Neural cell (in vitro differentiated cells): ENCODE results near the gene PAFAH1B1. TPM values are rescaled to one million over a fixed set of nuclear protein-coding genes. Genes with fewer than 3 reads are reported as not detected.

Experiments
- H2AFZ ChIP-seq: fragments of 200-600, 300-800 bp; sonication (generic), shearing (Covaris generic); 2 replicates; pipeline ENCODE4 v1.6.0; 2014; ENCODE audit warnings: low read depth, mild to moderate bottlenecking, antibody characterized with exemption, low read length, moderate library complexity
- H3F3A ChIP-seq: fragments of 200-600 bp; shearing (Covaris generic); 2 replicates; pipeline ENCODE4 v1.6.1; 2016; ENCODE audit warnings: mild to moderate bottlenecking, moderate library complexity, mixed read lengths, antibody characterized with exemption, low read length; ENCODE audit not compliant: insufficient read depth, poor library complexity, severe bottlenecking
- H3K27ac ChIP-seq: fragments of 200-600, 300-800 bp; sonication (generic), shearing (Covaris generic); 2 replicates; pipeline ENCODE4 v1.5.1; 2014; ENCODE audit warnings: mild to moderate bottlenecking, low read length, moderate library complexity
- H3K27me3 ChIP-seq: fragments of 300-800, 200-600 bp; sonication (generic), shearing (Covaris generic); 2 replicates; pipeline ENCODE4 v1.6.0; 2014; ENCODE audit warnings: mild to moderate bottlenecking, low read depth, low read length, moderate library complexity; ENCODE audit not compliant: insufficient read depth
- H3K36me3 ChIP-seq: fragments of 300-800, 200-600 bp; sonication (generic), shearing (Covaris generic); 2 replicates; pipeline ENCODE4 v1.5.1; 2014; ENCODE audit warnings: mild to moderate bottlenecking, antibody characterized with exemption, low read length, moderate library complexity; ENCODE audit not compliant: insufficient read depth
- H3K4me2 ChIP-seq: fragments of 300-800, 200-600 bp; sonication (generic), shearing (Covaris generic); 2 replicates; pipeline ENCODE4 v1.6.0; 2014; ENCODE audit warnings: mild to moderate bottlenecking, low read length
- H3K4me3 ChIP-seq: fragments of 300-800, 200-600 bp; sonication (generic), shearing (Covaris generic); 2 replicates; pipeline ENCODE4 v1.5.1; 2014; ENCODE audit warnings: mild to moderate bottlenecking, low read length, moderate library complexity
- H3K79me2 ChIP-seq: fragments of 200-600 bp; shearing (Covaris generic); replicated peaks from 2 replicates; pipeline ENCODE4 v1.6.0; 2014; ENCODE audit warnings: mild to moderate bottlenecking, low read length, moderate library complexity; ENCODE audit not compliant: insufficient read depth
- H3K9ac ChIP-seq: fragments of 300-800, 200-600 bp; sonication (generic), shearing (Covaris generic); 2 replicates; pipeline ENCODE4 v1.6.1; 2016; ENCODE audit warnings: mild to moderate bottlenecking, low read length, mixed read lengths
- H3K9me2 ChIP-seq: fragments of 200-600 bp; shearing (Covaris generic); 2 replicates; pipeline ENCODE4 v1.6.1; 2016; ENCODE audit warnings: mild to moderate bottlenecking, low read length, mixed read lengths; ENCODE audit not compliant: insufficient read depth
- H3K9me3 ChIP-seq: fragments of 200-600, 300-800 bp; sonication (generic), shearing (Covaris generic); 2 replicates; pipeline ENCODE4 v1.6.1; 2016; ENCODE audit warnings: mild to moderate bottlenecking, mixed run types, low read length, moderate library complexity, mixed read lengths
- H4K20me1 ChIP-seq: fragments of 200-600 bp; shearing (Covaris generic); 2 replicates; pipeline ENCODE4 v1.6.1; 2016; ENCODE audit warnings: mild to moderate bottlenecking, mixed run types; ENCODE audit not compliant: insufficient read depth
- CTCF ChIP-seq: fragments of 450-650 bp; IDR thresholded peaks from 2 replicates; pipeline ENCODE4 v1.5.1; 2014; ENCODE audit warnings: antibody characterized with exemption, mild to moderate bottlenecking, moderate library complexity; ENCODE audit not compliant: poor library complexity, severe bottlenecking
- EP300 ChIP-seq: fragments of 450-650 bp; conservative IDR thresholded peaks from 2 replicates; pipeline ENCODE4 v1.6.1; 2014; ENCODE audit warnings: antibody characterized with exemption, mild to moderate bottlenecking, moderate library complexity; ENCODE audit not compliant: poor library complexity, severe bottlenecking
- EZH2 ChIP-seq: fragments of 200-600, 300-800 bp; shearing (Covaris generic), sonication (generic); IDR thresholded peaks from 2 replicates; pipeline ENCODE4 v1.6.1; 2014; ENCODE audit warnings: antibody characterized with exemption, low read length, borderline replicate concordance, mild to moderate bottlenecking; ENCODE audit not compliant: insufficient read depth, poor library complexity, severe bottlenecking
- MXI1 ChIP-seq: fragments of 450-650 bp; conservative IDR thresholded peaks from 2 replicates; pipeline ENCODE4 v1.6.1; 2014; ENCODE audit warnings: antibody characterized with exemption, mild to moderate bottlenecking; ENCODE audit not compliant: poor library complexity, severe bottlenecking
- POLR2AphosphoS5 ChIP-seq: IDR thresholded peaks from 2 replicates; pipeline ENCODE4 v1.6.1; 2012
- RAD21 ChIP-seq: fragments of 450-650 bp; conservative IDR thresholded peaks from 2 replicates; pipeline ENCODE4 v1.6.1; 2014; ENCODE audit warnings: antibody characterized with exemption, mild to moderate bottlenecking, moderate library complexity
- REST ChIP-seq: IDR thresholded peaks from 2 replicates; pipeline ENCODE4 v1.6.1; 2012; ENCODE audit warnings: borderline replicate concordance
- SMC3 ChIP-seq: fragments of 450-650 bp; conservative IDR thresholded peaks from 2 replicates; pipeline ENCODE4 v1.6.1; 2014; ENCODE audit warnings: antibody characterized with exemption, mild to moderate bottlenecking, moderate library complexity; ENCODE audit not compliant: poor library complexity
- TAF1 ChIP-seq: IDR thresholded peaks from 2 replicates; pipeline ENCODE4 v1.6.1; 2012; ENCODE audit warnings: low read depth
- polyA plus RNA-seq: library from polyadenylated mRNA; depleted of rRNA; stranded (reverse); fragments of >200 nt; gene quantifications from 2 replicates; pipeline ENCODE4 v1.2.3, GENCODE V29; 2014

Gene PAFAH1B1
- polyA plus RNA-seq, 1 donor from 2014 or later, result 305 TPM

GRCh38 chr17:2694381-2695242, 101.2 kb downstream of the PAFAH1B1 start:
- TF ChIP-seq TAF1, result no peak
- no peak for TF ChIP-seq CTCF
- no peak for TF ChIP-seq RAD21
- no peak for TF ChIP-seq POLR2AphosphoS5
- no peak for TF ChIP-seq SMC3
- TF ChIP-seq MXI1, result no peak
- TF ChIP-seq EZH2, result no peak
- TF ChIP-seq EP300, result no peak
- no peak for TF ChIP-seq REST
- H4K20me1 ChIP-seq, result no peaks in the 10 kb centered on the region
- no peak overlapping the region for H3K4me2 ChIP-seq
- no peak overlapping the region for H3K4me3 ChIP-seq
- H3K27me3 ChIP-seq, result no peaks in the 10 kb centered on the region
- H3K36me3 ChIP-seq, result no peaks in the 10 kb centered on the region
- no peaks in the 10 kb centered on the region for H3F3A ChIP-seq
- no peak overlapping the region for H3K27ac ChIP-seq
- no peak overlapping the region for H3K9ac ChIP-seq
- H3K79me2 ChIP-seq, result no peaks in the 10 kb centered on the region
- H2AFZ ChIP-seq, result no peak overlapping the region
- H3K9me2 ChIP-seq, result no peaks in the 10 kb centered on the region
- H3K9me3 ChIP-seq, result no peaks in the 10 kb centered on the region

DNA sequence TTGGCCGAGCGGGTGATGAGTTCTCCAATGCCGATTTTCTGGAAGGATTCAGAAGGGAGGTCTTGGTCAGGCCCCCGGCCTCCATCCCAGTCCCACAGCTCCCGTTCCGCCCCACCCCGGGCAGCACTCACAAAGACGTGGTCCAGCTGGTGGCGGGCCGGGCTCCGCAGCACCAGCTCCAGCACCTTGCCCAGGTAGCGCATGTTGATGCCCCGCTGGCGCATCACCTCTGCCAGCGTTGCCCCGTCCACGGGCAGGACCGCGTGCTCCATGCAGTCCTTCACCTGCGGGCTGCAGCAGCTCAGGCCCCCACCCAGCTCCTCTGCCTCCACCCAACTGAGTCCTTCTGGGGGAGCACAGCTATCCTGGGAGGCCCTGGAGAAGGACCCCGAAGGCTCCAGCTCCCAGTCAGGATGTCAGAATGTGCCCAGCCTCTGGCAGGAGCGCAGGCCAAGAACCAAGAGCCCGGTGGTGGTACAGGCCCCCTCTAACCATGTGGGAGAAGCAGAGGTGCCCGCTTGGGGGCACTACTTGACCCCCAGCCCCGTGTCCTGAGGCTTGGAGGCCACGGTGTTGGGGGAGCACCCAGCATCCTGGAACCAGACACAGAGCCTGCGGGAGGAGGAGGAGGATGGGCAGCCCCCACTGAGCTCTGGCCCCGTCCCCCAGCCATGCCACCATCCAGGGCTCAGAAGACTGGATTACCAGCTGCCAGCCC, 101.9 kb downstream of the PAFAH1B1 start:
- H3K9me2 ChIP-seq, result no peaks in the 10 kb centered on the region
- no peaks in the 10 kb centered on the region for H3F3A ChIP-seq
- TF ChIP-seq POLR2AphosphoS5, result no peak
- no peak for TF ChIP-seq REST
- TF ChIP-seq RAD21, result no peak
- no peak for TF ChIP-seq MXI1
- no peak for TF ChIP-seq EZH2
- TF ChIP-seq CTCF, result no peak
- no peak for TF ChIP-seq TAF1
- TF ChIP-seq SMC3, result no peak
- TF ChIP-seq EP300, result no peak
- no peaks in the 10 kb centered on the region for H3K36me3 ChIP-seq
- no peak overlapping the region for H3K27ac ChIP-seq
- H3K4me3 ChIP-seq, result no peak overlapping the region
- no peak overlapping the region for H3K9ac ChIP-seq
- H3K79me2 ChIP-seq, result no peaks in the 10 kb centered on the region
- H3K4me2 ChIP-seq, result no peak overlapping the region
- no peaks in the 10 kb centered on the region for H3K9me3 ChIP-seq
- H2AFZ ChIP-seq, result no peak overlapping the region
- H3K27me3 ChIP-seq, result no peaks in the 10 kb centered on the region
- H4K20me1 ChIP-seq, result no peaks in the 10 kb centered on the region
